Trophoblast cell (in vitro differentiated cells and primary cell): ENCODE results near the gene MYBPC1.
A peak's percentile ranks its signal among the peaks of the same experiment; 100 is the strongest.
"Not testable (repeated sequence)": the region's sequence is repeated elsewhere in the genome, so short reads cannot be mapped to it uniquely, and the experiment has no call there.

Experiments
- DNase-seq, 2 donors: peaks; one replicate each; pipeline ENCODE4 v3.0.0-alpha.2; 2016
- H2AFZ ChIP-seq: 2 replicates; pipeline ENCODE4 v1.6.1; 2013; ENCODE audit warnings: low read length, moderate library complexity, mild to moderate bottlenecking; ENCODE audit not compliant: insufficient read depth, poor library complexity
- H2AK5ac ChIP-seq: 2 replicates; pipeline ENCODE4 v1.6.1; 2013; ENCODE audit warnings: mild to moderate bottlenecking, low read length
- H2BK120ac ChIP-seq: 2 replicates; pipeline ENCODE4 v1.6.1; 2013; ENCODE audit warnings: low read length, mild to moderate bottlenecking, moderate library complexity; ENCODE audit not compliant: insufficient read depth, poor library complexity
- H2BK12ac ChIP-seq: 2 replicates; pipeline ENCODE4 v1.6.1; 2013; ENCODE audit warnings: mild to moderate bottlenecking, low read length, moderate library complexity
- H2BK5ac ChIP-seq: 2 replicates; pipeline ENCODE4 v1.6.1; 2013; ENCODE audit warnings: low read length, low read depth, moderate library complexity, mild to moderate bottlenecking; ENCODE audit not compliant: poor library complexity
- H3K14ac ChIP-seq: 2 replicates; pipeline ENCODE4 v1.6.1; 2013; ENCODE audit warnings: mild to moderate bottlenecking, low read length
- H3K18ac ChIP-seq: 2 replicates; pipeline ENCODE4 v1.6.1; 2013; ENCODE audit warnings: mild to moderate bottlenecking, low read length
- H3K23ac ChIP-seq: 2 replicates; pipeline ENCODE4 v1.6.1; 2013; ENCODE audit warnings: low read length
- H3K27ac ChIP-seq: 2 replicates; pipeline ENCODE4 v1.5.1; 2013; ENCODE audit warnings: low read depth, mild to moderate bottlenecking, inconsistent platforms, low read length, moderate library complexity
- H3K27me3 ChIP-seq: 2 replicates; pipeline ENCODE4 v1.6.1; 2013; ENCODE audit warnings: inconsistent platforms, mild to moderate bottlenecking, low read length, moderate library complexity; ENCODE audit not compliant: insufficient read depth
- H3K36me3 ChIP-seq, 2 experiments: 1 replicate in 1 of 2; 2 replicates in 1 of 2; pipeline ENCODE4 v1.6.1; 2013; ENCODE audit warnings: low read length in 2 of 2, mild to moderate bottlenecking in 2 of 2, moderate library complexity in 1 of 2; ENCODE audit not compliant: insufficient read depth in 2 of 2, control insufficient read depth in 1 of 2
- H3K4ac ChIP-seq: 2 replicates; pipeline ENCODE4 v1.6.1; 2013; ENCODE audit warnings: low read depth, mild to moderate bottlenecking, low read length, moderate library complexity
- H3K4me1 ChIP-seq, 2 experiments: 1 replicate in 1 of 2; 2 replicates in 1 of 2; pipeline ENCODE4 v1.6.1; 2013; ENCODE audit warnings: low read length in 2 of 2, mild to moderate bottlenecking in 2 of 2, moderate library complexity in 1 of 2; ENCODE audit not compliant: insufficient read depth in 2 of 2, control insufficient read depth in 1 of 2
- H3K4me2 ChIP-seq: 2 replicates; pipeline ENCODE4 v1.6.1; 2013; ENCODE audit warnings: inconsistent platforms, mild to moderate bottlenecking, low read length, moderate library complexity
- H3K4me3 ChIP-seq: 2 replicates; pipeline ENCODE4 v1.5.1; 2013; ENCODE audit warnings: mild to moderate bottlenecking, low read depth, low read length, inconsistent platforms
- H3K79me1 ChIP-seq: one replicate; pipeline ENCODE4 v1.6.1; 2013; ENCODE audit warnings: low read length
- H3K79me2 ChIP-seq: 2 replicates; pipeline ENCODE4 v1.6.1; 2013; ENCODE audit warnings: low read length, mild to moderate bottlenecking; ENCODE audit not compliant: control insufficient read depth, insufficient read depth, poor library complexity
- H3K9ac ChIP-seq: 2 replicates; pipeline ENCODE4 v1.6.1; 2013; ENCODE audit warnings: mild to moderate bottlenecking, low read length
- H3K9me3 ChIP-seq: 2 replicates; pipeline ENCODE4 v1.6.1; 2013; ENCODE audit warnings: low read depth, mild to moderate bottlenecking, control low read depth, inconsistent platforms, low read length; ENCODE audit not compliant: insufficient read depth
- H4K12ac ChIP-seq: 2 replicates; pipeline ENCODE4 v1.6.1; 2013; ENCODE audit warnings: low read depth, mild to moderate bottlenecking, low read length, moderate library complexity
- H4K8ac ChIP-seq: 2 replicates; pipeline ENCODE4 v1.6.1; 2013; ENCODE audit warnings: low read depth, mild to moderate bottlenecking, low read length, moderate library complexity
- H4K91ac ChIP-seq: one replicate; pipeline ENCODE4 v1.6.1; 2013; ENCODE audit warnings: low read depth, mild to moderate bottlenecking, low read length, moderate library complexity
- WGBS: extraction: QIAGEN DNeasy Blood & Tissue Kit; methylation state at CpG from one replicate; pipeline ENCODE4 v1.1.7; 2013; ENCODE audit warnings: missing lambda C conversion rate; ENCODE audit not compliant: insufficient read length, insufficient coverage; ENCODE audit errors: extremely low coverage; 5-methylcytosine and 5-hydroxymethylcytosine counted together

Gene MYBPC1

DNA sequence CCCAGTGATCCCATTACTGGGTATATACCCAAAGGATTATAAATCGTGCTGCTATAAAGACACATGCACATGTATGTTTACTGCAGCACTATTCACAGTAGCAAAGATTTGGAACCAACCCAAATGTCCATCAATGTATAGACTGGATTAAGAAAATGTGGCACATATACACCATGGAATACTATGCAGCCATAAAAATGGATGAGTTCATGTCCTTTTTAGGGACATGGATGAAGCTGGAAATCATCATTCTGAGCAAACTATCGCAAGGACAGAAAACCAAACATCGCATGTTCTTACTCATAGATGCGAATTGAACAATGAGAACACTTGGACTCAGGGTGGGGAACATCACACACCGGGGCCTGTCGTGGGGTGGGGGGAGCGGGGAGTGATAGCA is 36.0 kb upstream of the MYBPC1 start:
- H4K8ac ChIP-seq, H3K9me3 ChIP-seq, DNase-seq, H3K4me2 ChIP-seq, H3K23ac ChIP-seq, H4K91ac ChIP-seq, H2BK5ac ChIP-seq, H3K36me3 ChIP-seq, H3K18ac ChIP-seq, H2AK5ac ChIP-seq, H2BK120ac ChIP-seq, H4K12ac ChIP-seq, H2BK12ac ChIP-seq, H3K9ac ChIP-seq, H3K14ac ChIP-seq, H3K4ac ChIP-seq, H3K79me2 ChIP-seq, H3K27me3 ChIP-seq, H3K4me3 ChIP-seq, H3K79me1 ChIP-seq, H2AFZ ChIP-seq, H3K27ac ChIP-seq, H3K4me1 ChIP-seq: not testable (repeated sequence)
- WGBS: no CpG with 5 or more reads among the region's 7 CpGs

DNA sequence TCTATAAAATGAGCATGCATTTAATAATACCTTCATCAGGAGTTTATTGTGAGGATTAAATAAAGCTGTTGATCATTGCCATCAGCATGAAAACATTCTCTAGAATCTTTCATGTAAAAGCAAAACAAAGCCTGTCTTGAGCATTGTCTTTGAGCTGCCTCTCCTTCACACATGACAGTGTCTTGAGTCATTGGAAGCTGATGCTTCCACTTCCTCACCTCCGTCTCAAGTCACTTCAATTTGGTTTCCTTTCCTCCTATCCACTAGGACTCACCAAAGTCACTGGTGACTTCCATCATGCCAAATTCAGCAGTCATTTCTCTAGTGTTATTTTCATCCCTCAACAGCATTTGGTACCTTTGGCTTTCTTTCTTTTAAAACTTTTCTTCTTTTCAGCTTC is 31.6 kb upstream of the MYBPC1 start:
- Histone ChIP-seq H2BK12ac (no peak overlapping the region), H4K12ac (no peak overlapping the region), H3K27me3 (no peaks in the 10 kb centered on the region), H2BK5ac (no peak overlapping the region), H3K27ac (no peak overlapping the region), H3K14ac (no peak overlapping the region), H3K79me2 (no peaks in the 10 kb centered on the region), H4K8ac (no peak overlapping the region), H3K9ac (no peak overlapping the region), H2BK120ac (no peak overlapping the region), H3K23ac (no peak overlapping the region), H3K79me1 (no peaks in the 10 kb centered on the region), H3K36me3 (no peaks in the 10 kb centered on the region), H3K4me2 (no peak overlapping the region), H3K4me1 (no peaks in the 10 kb centered on the region), H3K4ac (no peak overlapping the region), H3K4me3 (no peak overlapping the region), H2AK5ac (no peak overlapping the region), H3K9me3 (no peaks in the 10 kb centered on the region), H4K91ac (no peak overlapping the region), H2AFZ (no peak overlapping the region), H3K18ac (no peak overlapping the region)
- no CpG with 5 or more reads among the region's 1 CpG for WGBS
- no peak for DNase-seq

DNA sequence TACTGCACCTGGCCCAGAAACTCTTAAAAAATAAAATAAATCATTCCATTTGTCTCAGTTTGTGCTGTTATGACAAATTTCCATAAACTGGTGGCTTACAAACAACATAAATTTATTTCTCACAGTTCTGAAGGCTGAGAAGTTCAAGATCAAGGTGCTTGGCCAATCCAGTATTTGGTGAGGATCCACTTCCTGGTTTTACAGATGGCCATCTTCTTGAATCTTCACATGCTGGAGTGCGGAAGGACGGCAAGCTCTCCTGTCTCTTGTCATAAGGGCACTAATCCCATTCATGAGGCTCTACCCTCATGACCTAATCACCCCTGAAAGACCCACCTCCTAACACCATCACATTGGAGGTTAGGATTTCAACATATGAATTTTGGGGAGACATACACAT is 29.9 kb upstream of the MYBPC1 start:
- H3K4me1 ChIP-seq: no peaks in the 10 kb centered on the region
- no peak overlapping the region for H2BK12ac ChIP-seq
- H3K4ac ChIP-seq: no peak overlapping the region
- no peak overlapping the region for H3K23ac ChIP-seq
- no peaks in the 10 kb centered on the region for H3K36me3 ChIP-seq
- no peak overlapping the region for H3K4me3 ChIP-seq
- no peak overlapping the region for H3K14ac ChIP-seq
- H4K8ac ChIP-seq: no peak overlapping the region
- DNase-seq: peak in 1 of 2 donors; percentile 43
- no peak overlapping the region for H2BK5ac ChIP-seq
- no peak overlapping the region for H4K91ac ChIP-seq
- no peak overlapping the region for H2AK5ac ChIP-seq
- no peak overlapping the region for H2AFZ ChIP-seq
- H3K79me2 ChIP-seq: no peaks in the 10 kb centered on the region
- no peaks in the 10 kb centered on the region for H3K27me3 ChIP-seq
- no peak overlapping the region for H3K4me2 ChIP-seq
- no peak overlapping the region for H3K27ac ChIP-seq
- no CpG with 5 or more reads among the region's 2 CpGs for WGBS
- H3K9me3 ChIP-seq: no peaks in the 10 kb centered on the region
- no peaks in the 10 kb centered on the region for H3K79me1 ChIP-seq
- no peak overlapping the region for H2BK120ac ChIP-seq
- no peak overlapping the region for H3K9ac ChIP-seq
- H3K18ac ChIP-seq: no peak overlapping the region
- no peak overlapping the region for H4K12ac ChIP-seq

DNA sequence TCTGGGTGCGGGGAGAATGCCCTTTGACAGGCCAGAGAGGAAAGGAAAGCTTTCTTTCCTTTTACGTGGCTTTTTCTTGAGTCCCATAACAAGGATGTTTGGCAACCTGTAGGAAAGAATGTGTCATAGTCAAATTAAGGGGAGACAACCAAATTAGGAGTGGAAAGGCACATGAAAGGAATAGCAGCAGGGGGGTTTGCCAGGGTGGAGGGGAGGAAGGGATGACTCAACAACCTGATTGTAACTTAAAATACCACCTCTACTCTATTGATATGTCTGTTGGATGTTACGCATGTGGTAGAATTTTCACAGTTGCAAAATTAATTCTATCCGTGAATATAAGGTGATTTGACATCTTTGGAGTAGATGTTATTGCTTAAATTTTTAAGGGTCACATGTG is 28.5 kb upstream of the MYBPC1 start:
- H3K4me3 ChIP-seq: no peak overlapping the region
- no peak overlapping the region for H3K4ac ChIP-seq
- H3K18ac ChIP-seq: no peak overlapping the region
- no peak overlapping the region for H4K8ac ChIP-seq
- no peak overlapping the region for H2AK5ac ChIP-seq
- H2AFZ ChIP-seq: no peak overlapping the region
- DNase-seq: no peak
- H3K27me3 ChIP-seq: no peaks in the 10 kb centered on the region
- H2BK12ac ChIP-seq: no peak overlapping the region
- H4K12ac ChIP-seq: no peak overlapping the region
- H3K4me1 ChIP-seq: no peaks in the 10 kb centered on the region
- H3K23ac ChIP-seq: no peak overlapping the region
- no peak overlapping the region for H3K9ac ChIP-seq
- H2BK120ac ChIP-seq: no peak overlapping the region
- H3K14ac ChIP-seq: no peak overlapping the region
- no peaks in the 10 kb centered on the region for H3K9me3 ChIP-seq
- H3K27ac ChIP-seq: no peak overlapping the region
- H3K79me2 ChIP-seq: no peaks in the 10 kb centered on the region
- H3K4me2 ChIP-seq: no peak overlapping the region
- no CpG with 5 or more reads among the region's 4 CpGs for WGBS
- H3K36me3 ChIP-seq: no peaks in the 10 kb centered on the region
- H2BK5ac ChIP-seq: no peak overlapping the region
- H3K79me1 ChIP-seq: no peaks in the 10 kb centered on the region
- H4K91ac ChIP-seq: no peak overlapping the region
